ENCODE results near the gene PRPS1. TPM values are rescaled to one million over a fixed set of nuclear protein-coding genes. Genes with fewer than 3 reads are reported as not detected.
A peak's percentile ranks its signal among the peaks of the same experiment; 100 is the strongest.
"Not testable (repeated sequence)": the region's sequence is repeated elsewhere in the genome, so short reads cannot be mapped to it uniquely, and the experiment has no call there.

Gene PRPS1
- total RNA-seq, 1 experiment from 2014 or later: 39.9 TPM

GRCh38 chrX:107668710-107669109 is 40.4 kb downstream of the PRPS1 start:
- DNase-seq (ENCODE audit: low read depth, low spot score); in situ Hi-C loops (cut with HindIII; ENCODE audit: low pct_unique_long_range_greater_than_20kb, low sequenced_read_pairs): not testable (repeated sequence)

- in situ Hi-C loops (cut with HindIII; ENCODE audit: low pct_unique_long_range_greater_than_20kb, low sequenced_read_pairs): no loop called here
- no peak for DNase-seq (ENCODE audit: low read depth, low spot score)
These were observed 41.0 kb downstream of the PRPS1 start for GRCh38 chrX:107669261-107669660.

GRCh38 chrX:107669885-107670628 is 41.7 kb downstream of the PRPS1 start:
- in situ Hi-C loops (cut with HindIII; ENCODE audit: low pct_unique_long_range_greater_than_20kb, low sequenced_read_pairs): no loop called here

GRCh38 chrX:107671256-107671655 is 42.9 kb downstream of the PRPS1 start:
- in situ Hi-C loops (cut with HindIII; ENCODE audit: low pct_unique_long_range_greater_than_20kb, low sequenced_read_pairs); DNase-seq (ENCODE audit: low read depth, low spot score): not testable (repeated sequence)

More at GRCh38 chrX:107669885-107670628, 41.7 kb downstream of the PRPS1 start:
- DNase-seq (ENCODE audit: low read depth, low spot score): no peak

GRCh38 chrX:107672955-107673378 is 44.7 kb downstream of the PRPS1 start:
- DNase-seq (ENCODE audit: low read depth, low spot score): peak; percentile 78
- in situ Hi-C loops (cut with HindIII; ENCODE audit: low pct_unique_long_range_greater_than_20kb, low sequenced_read_pairs): no loop called here

- in situ Hi-C loops (cut with HindIII; ENCODE audit: low pct_unique_long_range_greater_than_20kb, low sequenced_read_pairs): no loop called here
- DNase-seq (ENCODE audit: low read depth, low spot score): no peak
These were observed 45.1 kb downstream of the PRPS1 start for GRCh38 chrX:107673431-107673830.

- in situ Hi-C loops (cut with HindIII; ENCODE audit: low pct_unique_long_range_greater_than_20kb, low sequenced_read_pairs): no loop called here
- DNase-seq (ENCODE audit: low read depth, low spot score): no peak
These were observed 45.7 kb downstream of the PRPS1 start for GRCh38 chrX:107673933-107674479.

- no peak for DNase-seq (ENCODE audit: low read depth, low spot score)
- in situ Hi-C loops (cut with HindIII; ENCODE audit: low pct_unique_long_range_greater_than_20kb, low sequenced_read_pairs): no loop called here
These were observed 46.4 kb downstream of the PRPS1 start for GRCh38 chrX:107674480-107675364.

- in situ Hi-C loops (cut with HindIII; ENCODE audit: low pct_unique_long_range_greater_than_20kb, low sequenced_read_pairs): no loop called here
- no peak for DNase-seq (ENCODE audit: low read depth, low spot score)
These were observed 47.0 kb downstream of the PRPS1 start for GRCh38 chrX:107675365-107675654.

GRCh38 chrX:107675823-107676555 is 47.7 kb downstream of the PRPS1 start:
- in situ Hi-C loops (cut with HindIII; ENCODE audit: low pct_unique_long_range_greater_than_20kb, low sequenced_read_pairs): no loop called here
- no peak for DNase-seq (ENCODE audit: low read depth, low spot score)

- peak; percentile 84 for DNase-seq (ENCODE audit: low read depth, low spot score)
- in situ Hi-C loops (cut with HindIII; ENCODE audit: low pct_unique_long_range_greater_than_20kb, low sequenced_read_pairs): no loop called here
These were observed 48.5 kb downstream of the PRPS1 start for GRCh38 chrX:107676559-107677378.

- no peak for DNase-seq (ENCODE audit: low read depth, low spot score)
- in situ Hi-C loops (cut with HindIII; ENCODE audit: low pct_unique_long_range_greater_than_20kb, low sequenced_read_pairs): no loop called here
These were observed 49.2 kb downstream of the PRPS1 start for GRCh38 chrX:107677501-107677901.

GRCh38 chrX:107677909-107678308 is 49.6 kb downstream of the PRPS1 start:
- in situ Hi-C loops (cut with HindIII; ENCODE audit: low pct_unique_long_range_greater_than_20kb, low sequenced_read_pairs): no loop called here
- no peak for DNase-seq (ENCODE audit: low read depth, low spot score)

- DNase-seq (ENCODE audit: low read depth, low spot score): peak; percentile 38
These were observed 50.8 kb downstream of the PRPS1 start for GRCh38 chrX:107678957-107679740.

GRCh38 chrX:107682256-107682655 is 53.9 kb downstream of the PRPS1 start:
- in situ Hi-C loops (cut with HindIII; ENCODE audit: low pct_unique_long_range_greater_than_20kb, low sequenced_read_pairs): no loop called here
- DNase-seq (ENCODE audit: low read depth, low spot score): no peak

More at GRCh38 chrX:107678957-107679740, 50.8 kb downstream of the PRPS1 start:
- in situ Hi-C loops (cut with HindIII; ENCODE audit: low pct_unique_long_range_greater_than_20kb, low sequenced_read_pairs): no loop called here

GRCh38 chrX:107683124-107683895 is 55.0 kb downstream of the PRPS1 start:
- DNase-seq (ENCODE audit: low read depth, low spot score): no peak
- in situ Hi-C loops (cut with HindIII; ENCODE audit: low pct_unique_long_range_greater_than_20kb, low sequenced_read_pairs): no loop called here
